Activated CD8-positive, alpha-beta T cell treated with anti-CD3 and anti-CD28 coated beads for 36 hours (primary cell): ENCODE results near the gene CHST12. TPM values are rescaled to one million over a fixed set of nuclear protein-coding genes. Genes with fewer than 3 reads are reported as not detected.

Experiments
- ATAC-seq: fragments of 200-7000 bp; cut with Tn5 transposase; one replicate; pipeline ENCODE4 v1.10.0; 2021; ENCODE audit warnings: mild to moderate bottlenecking, moderate library complexity
- CTCF ChIA-PET: fragments of 350-600 bp; sonication (Branson Sonifier 250); formaldehyde crosslinking; loops from one replicate; lab custom pipeline; 2021; ENCODE audit warnings: antibody characterized with exemption; lab: Charles Lee
- POLR2A ChIA-PET: fragments of 350-600 bp; sonication (Branson Sonifier 250); formaldehyde crosslinking; loops from one replicate; lab custom pipeline; 2021; ENCODE audit warnings: antibody characterized with exemption; lab: Charles Lee
- DNase-seq: peaks from one replicate; pipeline ENCODE4 v3.0.0-alpha.2; 2020
- H3K27ac Mint-ChIP-seq: one replicate; pipeline ENCODE4 v1.8.0; 2021; ENCODE audit warnings: mild to moderate bottlenecking, mixed read lengths
- H3K27me3 Mint-ChIP-seq: one replicate; pipeline ENCODE4 v1.8.0; 2021; ENCODE audit warnings: mixed read lengths
- H3K36me3 Mint-ChIP-seq: one replicate; pipeline ENCODE4 v1.8.0; 2021; ENCODE audit warnings: low read depth, mixed read lengths
- H3K4me1 Mint-ChIP-seq: one replicate; pipeline ENCODE4 v1.8.0; 2021; ENCODE audit warnings: low read depth, mixed read lengths
- H3K4me3 Mint-ChIP-seq: one replicate; pipeline ENCODE4 v1.8.0; 2021; ENCODE audit warnings: mild to moderate bottlenecking, moderate library complexity, mixed read lengths
- H3K9me3 Mint-ChIP-seq: one replicate; pipeline ENCODE4 v1.8.0; 2021; ENCODE audit warnings: mixed read lengths
- intact Hi-C: fragments of 100-400 bp; cut with micrococcal nuclease; formaldehyde crosslinking; loops from one replicate; pipeline ENCODE4 v1.10.0; 2022
- total RNA-seq, 2 experiments: library from RNA; stranded (reverse); gene quantifications; one replicate each; pipeline ENCODE4 v1.2.3, GENCODE V29; 2021
- TF ChIP-seq, protein P1 (sequence below): fragments of 200-600 bp; IDR thresholded peaks from one replicate; pipeline ENCODE4 v1.8.0; 2022; ENCODE audit warnings: antibody characterized with exemption, mild to moderate bottlenecking

Gene CHST12
- total RNA-seq, 2 experiments from 2014 or later, result 2.9 to 4.7 TPM

DNA sequence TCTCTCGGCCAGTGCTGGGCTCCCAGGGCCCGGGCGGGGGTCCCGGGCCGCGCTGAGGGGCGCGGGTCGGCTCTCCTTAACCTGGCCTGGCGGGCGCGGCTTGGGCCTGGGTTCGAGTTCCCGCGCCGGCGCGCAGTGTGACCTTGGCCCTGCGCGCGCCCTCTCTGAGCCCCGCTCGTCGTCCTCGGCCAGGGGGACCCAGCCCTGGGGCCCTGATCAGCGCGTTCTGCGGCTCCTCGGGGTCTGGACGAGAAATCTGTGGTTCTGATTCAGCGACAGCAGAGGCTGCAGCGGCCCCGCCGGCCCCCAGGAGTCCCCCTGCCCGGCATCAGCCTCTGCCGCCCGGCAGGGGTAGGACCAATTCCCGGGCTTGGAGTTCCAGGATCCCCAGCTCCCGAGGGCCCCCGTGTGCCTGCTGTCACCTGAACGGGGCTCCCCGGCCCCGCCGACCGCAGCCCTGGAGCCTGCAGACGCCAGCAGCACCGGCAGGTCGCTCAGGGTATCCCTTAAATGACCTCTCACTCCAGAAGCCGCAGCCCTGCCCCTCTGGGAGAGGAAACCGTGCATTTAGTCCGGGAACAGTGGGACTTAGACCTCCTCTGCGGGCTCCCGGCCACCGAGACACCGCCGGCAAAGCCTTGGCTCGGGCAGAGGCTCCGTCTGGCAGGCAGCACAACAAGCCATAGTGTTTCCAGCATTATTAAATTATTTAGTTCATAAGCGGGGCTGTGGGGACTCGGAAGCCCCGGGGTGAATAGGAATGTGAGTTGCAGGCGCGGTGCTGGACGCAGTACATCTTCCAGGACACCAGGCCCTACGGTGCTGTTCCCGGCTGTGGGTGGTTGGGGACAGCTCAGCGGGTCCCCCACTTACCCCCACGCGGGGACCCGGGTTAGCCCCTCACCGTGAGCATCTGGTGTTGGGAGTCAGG lies 572 bp downstream of the CHST12 start:
- DNase-seq (peak; percentile 48), ATAC-seq (peak; percentile 32)
- peak overlapping the region; percentile 54 for H3K4me3 Mint-ChIP-seq
- H3K4me1 Mint-ChIP-seq, result peaks cover 55% of the 10 kb centered on the region
- H3K9me3 Mint-ChIP-seq, result no peaks in the 10 kb centered on the region
- CTCF ChIA-PET, result interaction anchor here (1.0 to 4.4 kb wide), 7 partner anchors 15 to 307 kb away, joined by 3 to 31 read pairs (median 4); no protein-coding TSS in a partner anchor
- TF ChIP-seq, protein P1, sequence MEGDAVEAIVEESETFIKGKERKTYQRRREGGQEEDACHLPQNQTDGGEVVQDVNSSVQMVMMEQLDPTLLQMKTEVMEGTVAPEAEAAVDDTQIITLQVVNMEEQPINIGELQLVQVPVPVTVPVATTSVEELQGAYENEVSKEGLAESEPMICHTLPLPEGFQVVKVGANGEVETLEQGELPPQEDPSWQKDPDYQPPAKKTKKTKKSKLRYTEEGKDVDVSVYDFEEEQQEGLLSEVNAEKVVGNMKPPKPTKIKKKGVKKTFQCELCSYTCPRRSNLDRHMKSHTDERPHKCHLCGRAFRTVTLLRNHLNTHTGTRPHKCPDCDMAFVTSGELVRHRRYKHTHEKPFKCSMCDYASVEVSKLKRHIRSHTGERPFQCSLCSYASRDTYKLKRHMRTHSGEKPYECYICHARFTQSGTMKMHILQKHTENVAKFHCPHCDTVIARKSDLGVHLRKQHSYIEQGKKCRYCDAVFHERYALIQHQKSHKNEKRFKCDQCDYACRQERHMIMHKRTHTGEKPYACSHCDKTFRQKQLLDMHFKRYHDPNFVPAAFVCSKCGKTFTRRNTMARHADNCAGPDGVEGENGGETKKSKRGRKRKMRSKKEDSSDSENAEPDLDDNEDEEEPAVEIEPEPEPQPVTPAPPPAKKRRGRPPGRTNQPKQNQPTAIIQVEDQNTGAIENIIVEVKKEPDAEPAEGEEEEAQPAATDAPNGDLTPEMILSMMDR, result no peak
- intact Hi-C loops, result loop anchor here (10.0 kb wide), 1 partner anchor 121 kb away; no protein-coding TSS in a partner anchor
- peaks cover 2% of the 10 kb centered on the region for H3K27me3 Mint-ChIP-seq
- H3K36me3 Mint-ChIP-seq, result no peaks in the 10 kb centered on the region
- peak overlapping the region; percentile 74 for H3K27ac Mint-ChIP-seq
- POLR2A ChIA-PET, result interaction anchor here (0.5 to 2.3 kb wide), 8 partner anchors 24 to 334 kb away, joined by 3 to 10 read pairs (median 3); no protein-coding TSS in a partner anchor

DNA sequence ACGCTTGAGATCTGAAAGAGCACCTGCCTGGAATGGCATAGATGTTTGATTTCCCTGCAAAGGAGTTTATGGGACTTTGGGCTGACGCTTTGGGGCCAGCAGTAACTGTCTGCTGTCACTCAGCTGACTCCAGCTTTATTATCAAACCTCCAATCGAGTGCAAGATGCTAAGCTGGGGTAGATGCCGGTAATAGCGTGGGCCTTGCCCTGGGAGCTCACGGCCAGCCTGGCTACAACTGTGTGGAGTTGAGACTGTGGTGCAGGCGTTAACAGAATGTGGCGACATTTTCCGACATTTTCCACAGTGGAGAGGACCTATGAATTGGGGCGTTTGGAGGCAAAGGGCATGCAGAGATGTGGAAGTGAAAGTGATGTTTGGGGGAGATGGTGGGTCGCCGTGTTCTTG lies 1.3 kb downstream of the CHST12 start:
- Mint-ChIP-seq H3K27me3 (peaks cover 2% of the 10 kb centered on the region), H3K36me3 (no peaks in the 10 kb centered on the region), H3K27ac (peak overlapping the region; percentile 74), H3K4me3 (peak overlapping the region; percentile 54), H3K9me3 (no peaks in the 10 kb centered on the region), H3K4me1 (peaks cover 56% of the 10 kb centered on the region)
- POLR2A ChIA-PET, result interaction anchor here (0.8 to 3.7 kb wide), 9 partner anchors 13 to 306 kb away, joined by 3 to 18 read pairs (median 4); partner anchors contain the start of gene EIF3B
- CTCF ChIA-PET, result interaction anchor here (1.2 to 4.4 kb wide), 6 partner anchors 13 to 306 kb away, joined by 3 to 31 read pairs (median 5); no protein-coding TSS in a partner anchor
- no peak for DNase-seq
- TF ChIP-seq, protein P1, result no peak
- intact Hi-C loops, result loop anchor here (10.0 kb wide), 1 partner anchor 120 kb away; no protein-coding TSS in a partner anchor
- ATAC-seq, result no peak

DNA sequence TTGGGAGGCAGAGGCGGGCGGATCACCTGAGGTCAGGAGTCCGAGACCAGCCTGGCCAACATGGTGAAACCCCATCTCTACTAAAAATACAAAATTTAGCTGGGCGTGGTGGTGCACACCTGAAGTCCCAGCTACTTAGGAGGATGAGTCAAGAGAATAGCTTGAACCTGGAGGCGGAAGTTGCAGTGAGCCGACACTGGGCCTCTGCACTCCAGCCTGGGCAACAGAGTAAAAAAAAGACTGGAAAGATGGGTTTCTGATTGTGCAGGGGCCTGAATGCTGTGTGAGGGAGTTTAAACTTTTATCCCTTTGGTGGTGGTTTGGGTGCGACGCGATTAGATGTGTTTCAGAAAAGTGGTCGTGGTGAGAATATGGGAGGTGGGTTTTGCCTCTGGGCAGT lies 1.8 kb downstream of the CHST12 start:
- Mint-ChIP-seq H3K36me3 (no peaks in the 10 kb centered on the region), H3K4me1 (peaks cover 56% of the 10 kb centered on the region), H3K4me3 (peak overlapping the region; percentile 54), H3K27ac (peak overlapping the region; percentile 76), H3K9me3 (no peaks in the 10 kb centered on the region), H3K27me3 (peaks cover 2% of the 10 kb centered on the region)
- CTCF ChIA-PET, result interaction anchor here (1.0 to 4.4 kb wide), 7 partner anchors 13 to 306 kb away, joined by 3 to 31 read pairs (median 4); no protein-coding TSS in a partner anchor
- DNase-seq, result peak; percentile 22
- POLR2A ChIA-PET, result interaction anchor here (0.6 to 3.7 kb wide), 12 partner anchors 12 to 305 kb away, joined by 3 to 18 read pairs (median 4); partner anchors contain the start of genes EIF3B and IQCE
- intact Hi-C loops, result loop anchor here (10.0 kb wide), 1 partner anchor 120 kb away; no protein-coding TSS in a partner anchor
- ATAC-seq, result no peak
- TF ChIP-seq, protein P1, result no peak

DNA sequence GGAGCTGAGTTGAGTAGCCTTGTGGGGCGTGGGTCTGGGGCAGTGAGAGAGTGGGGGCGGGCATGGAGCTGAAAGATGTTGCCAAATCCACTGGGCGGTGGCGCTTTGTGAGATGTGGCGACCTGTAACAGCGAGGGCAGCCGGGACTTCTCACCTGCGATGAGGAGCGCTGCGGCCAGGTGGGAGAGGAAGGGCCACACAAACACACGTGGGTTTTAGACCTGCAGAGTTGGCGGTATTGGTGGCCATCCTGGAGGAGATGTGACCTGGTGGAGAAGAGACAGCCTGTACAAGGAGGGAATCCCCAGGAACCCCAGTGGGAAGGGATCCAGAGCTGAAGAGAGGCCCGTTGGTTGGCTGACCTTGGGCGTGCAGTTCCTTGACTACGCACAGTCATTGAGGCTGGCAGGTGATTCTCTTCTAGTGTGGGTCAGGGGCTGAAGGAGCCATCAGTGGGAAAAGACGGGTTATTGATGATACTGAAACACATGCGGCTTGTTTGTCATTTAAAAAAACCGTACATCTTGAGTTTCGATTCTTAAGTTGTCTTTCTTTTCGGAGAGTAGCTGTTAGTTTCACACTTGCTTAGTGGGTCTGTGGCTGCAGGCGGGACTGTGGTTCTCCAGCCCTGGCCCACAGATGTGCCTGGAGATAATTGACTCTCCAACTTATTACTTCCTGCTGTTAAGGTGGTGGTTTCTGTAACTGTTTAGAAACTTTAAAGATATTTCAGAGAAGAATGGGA lies 2.4 kb downstream of the CHST12 start:
- peaks cover 58% of the 10 kb centered on the region for H3K4me1 Mint-ChIP-seq
- TF ChIP-seq, protein P1, result no peak
- ATAC-seq (peak; percentile 58), DNase-seq (peak; percentile 91)
- no peaks in the 10 kb centered on the region for H3K36me3 Mint-ChIP-seq
- peak overlapping the region; percentile 76 for H3K27ac Mint-ChIP-seq
- ChIA-PET POLR2A (interaction anchor here (0.6 to 3.7 kb wide), 10 partner anchors 12 to 305 kb away, joined by 3 to 18 read pairs (median 4); partner anchors contain the start of genes EIF3B and IQCE), CTCF (interaction anchor here (1.0 to 4.4 kb wide), 6 partner anchors 12 to 65 kb away, joined by 3 to 31 read pairs (median 5); no protein-coding TSS in a partner anchor)
- H3K4me3 Mint-ChIP-seq, result peak overlapping the region; percentile 54
- H3K27me3 Mint-ChIP-seq, result peaks cover 2% of the 10 kb centered on the region
- no peaks in the 10 kb centered on the region for H3K9me3 Mint-ChIP-seq
- intact Hi-C loops, result loop anchor here (10.0 kb wide), 1 partner anchor 119 kb away; no protein-coding TSS in a partner anchor
